CD4-positive, alpha-beta T cell treated with Interleukin-17A for 1 hour (primary cell): ENCODE measurements around the gene PARP9.
"Not testable (repeated sequence)": the region's sequence is repeated elsewhere in the genome, so short reads cannot be mapped to it uniquely, and the experiment has no call there.

Source experiments
- DNase-seq: peaks from one replicate; pipeline ENCODE4 v3.0.0-alpha.2; 2020

Gene PARP9

DNA sequence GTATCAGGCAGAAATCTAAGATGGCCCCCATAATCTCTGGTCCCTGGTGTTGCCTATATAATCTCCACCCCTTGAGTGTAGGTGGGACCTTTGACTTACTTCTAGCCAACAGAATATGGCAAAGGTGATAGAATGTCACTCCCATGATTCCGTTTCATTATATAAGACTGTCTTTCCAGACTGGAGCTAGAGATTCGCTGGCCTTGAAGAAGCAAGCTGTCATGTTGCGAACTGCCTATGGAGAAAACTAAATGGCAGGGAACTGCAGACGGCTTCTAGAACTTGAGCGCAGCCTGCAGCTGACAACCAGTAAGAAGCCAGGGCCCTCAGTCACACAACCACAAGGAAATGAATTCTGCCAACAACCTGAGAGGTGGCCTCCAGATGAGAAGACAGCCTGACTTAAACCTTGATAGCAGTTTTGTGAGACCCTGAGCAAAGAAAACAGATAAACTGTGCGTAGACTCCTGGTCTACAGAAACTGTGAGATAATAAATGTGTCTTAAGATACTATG lies 47.2 kb downstream of the PARP9 start:
- DNase-seq: no peak

DNA sequence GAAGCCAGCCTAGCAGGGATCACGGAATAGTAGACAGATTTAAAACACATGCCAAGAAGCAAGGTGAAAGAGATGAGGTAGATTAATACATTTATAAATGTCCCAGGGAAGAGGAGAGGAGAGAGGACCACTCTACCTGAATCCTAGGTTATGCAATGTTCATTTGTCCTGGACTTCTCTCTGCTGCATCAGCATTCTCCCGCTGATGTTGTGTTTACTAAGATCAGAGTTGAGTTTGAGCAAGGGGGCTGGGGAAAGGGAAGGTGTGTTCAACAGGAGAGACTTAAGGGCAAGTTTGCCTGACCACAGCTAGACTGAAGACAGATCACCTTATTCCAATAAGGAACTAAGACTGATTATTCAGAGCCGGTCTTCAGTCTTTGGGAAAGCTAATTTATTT lies 48.2 kb downstream of the PARP9 start:
- DNase-seq: no peak

DNA sequence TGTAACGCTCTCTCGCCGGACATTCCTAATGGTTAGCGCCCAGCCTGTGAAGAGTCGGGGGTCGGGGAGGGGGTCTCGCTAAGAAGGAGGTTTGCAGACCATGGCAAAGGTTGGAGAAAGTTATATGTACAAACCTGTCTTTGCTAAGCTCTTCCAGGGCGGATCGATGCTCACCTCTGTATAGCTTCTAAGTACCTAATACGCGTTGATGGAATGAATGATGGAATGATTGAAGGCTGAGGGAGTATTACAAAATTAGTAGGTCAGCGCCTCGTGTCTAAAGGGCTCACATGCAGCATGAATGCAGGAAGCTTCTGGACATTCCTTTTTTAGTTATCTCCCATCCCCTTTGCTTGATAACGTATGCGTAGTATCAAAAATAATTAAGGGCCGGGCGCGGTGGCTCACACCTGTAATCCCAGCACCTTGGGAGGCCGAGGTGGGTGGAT lies 49.1 kb downstream of the PARP9 start:
- DNase-seq: no peak

DNA sequence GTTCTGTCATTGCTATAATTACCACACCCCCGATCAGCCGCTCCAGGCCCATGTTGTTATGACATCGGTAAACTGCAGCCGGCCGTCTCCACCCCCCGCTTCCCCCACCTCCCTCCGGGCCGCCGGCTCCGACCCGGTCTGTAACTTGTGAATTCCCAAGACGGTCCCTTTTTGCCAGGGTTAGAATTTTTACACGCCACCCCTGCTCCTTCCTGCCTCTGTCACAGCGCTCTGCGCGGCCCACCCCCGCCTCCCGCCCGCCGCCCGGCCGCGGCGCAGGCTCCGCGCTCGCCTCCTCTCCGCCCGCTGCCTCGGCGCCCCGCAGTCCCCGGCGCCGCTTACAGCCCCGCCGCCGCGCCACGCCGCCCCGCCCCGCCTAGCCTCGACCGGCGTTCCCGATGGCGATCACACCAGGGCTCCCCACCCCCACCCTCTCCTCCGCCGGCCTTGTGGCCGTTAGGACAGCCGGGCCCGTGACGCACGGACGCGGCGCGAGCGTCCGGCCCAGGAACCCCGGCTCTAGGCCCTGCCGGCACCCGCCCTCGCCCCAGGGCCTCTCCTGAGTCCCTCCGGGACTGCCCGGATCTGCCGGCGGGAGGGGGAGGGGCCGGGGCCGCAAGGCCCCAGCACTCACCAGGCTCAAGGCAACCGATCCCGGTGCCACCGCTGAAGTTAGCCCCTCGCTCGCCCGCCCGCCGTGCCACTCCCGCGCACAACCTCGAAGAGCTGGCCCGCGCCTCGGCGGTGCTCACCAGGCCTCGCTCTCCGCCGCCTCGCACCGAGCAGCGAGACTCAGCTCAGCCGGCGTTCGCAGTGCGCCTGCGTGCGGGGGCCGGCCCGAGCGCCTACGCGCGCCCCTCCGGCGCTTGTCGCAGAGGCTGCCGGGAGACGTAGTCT lies 49.7 kb downstream of the PARP9 start, which contains the start of gene KPNA1:
TSS of gene KPNA1 (minus strand) at position 817 of the 897 bp plus-strand sequence. CDS start 18,374 bp downstream, outside the sequence.
- DNase-seq: peak; percentile 88

DNA sequence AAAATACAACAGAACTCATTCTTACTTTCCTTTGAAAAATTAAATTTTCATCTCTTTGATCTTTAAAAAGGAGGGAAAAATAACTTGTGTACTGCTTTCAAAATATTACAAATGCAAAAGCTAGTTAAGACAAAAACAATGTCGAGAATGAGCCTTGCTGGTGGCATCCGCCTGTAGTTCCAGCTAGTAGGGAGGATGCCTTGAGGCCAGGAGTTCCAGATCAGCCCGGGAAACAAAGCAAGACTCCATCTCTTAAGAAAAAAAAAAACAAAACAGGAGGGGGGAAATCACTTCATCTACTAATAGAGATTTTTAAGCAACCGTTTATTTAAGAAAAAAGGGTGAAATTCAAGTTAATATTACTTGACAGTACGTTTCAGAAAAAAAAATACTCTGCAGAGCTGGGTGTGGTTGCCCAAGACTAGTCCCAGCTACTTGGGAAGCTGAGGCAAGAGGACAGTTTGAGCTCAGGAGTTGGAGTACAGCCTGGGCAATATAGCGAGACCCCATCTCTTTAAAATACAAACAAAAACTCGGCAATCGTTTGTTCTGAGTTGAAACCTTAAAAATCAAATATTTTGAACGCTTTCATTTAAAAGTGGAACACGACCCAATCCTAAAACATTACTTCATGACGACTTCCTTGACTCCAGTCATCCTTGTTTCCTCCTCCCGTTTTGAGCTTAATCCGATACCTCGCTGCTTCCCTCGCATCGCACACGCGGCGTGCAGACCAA lies 50.5 kb downstream of the PARP9 start:
- no peak for DNase-seq

DNA sequence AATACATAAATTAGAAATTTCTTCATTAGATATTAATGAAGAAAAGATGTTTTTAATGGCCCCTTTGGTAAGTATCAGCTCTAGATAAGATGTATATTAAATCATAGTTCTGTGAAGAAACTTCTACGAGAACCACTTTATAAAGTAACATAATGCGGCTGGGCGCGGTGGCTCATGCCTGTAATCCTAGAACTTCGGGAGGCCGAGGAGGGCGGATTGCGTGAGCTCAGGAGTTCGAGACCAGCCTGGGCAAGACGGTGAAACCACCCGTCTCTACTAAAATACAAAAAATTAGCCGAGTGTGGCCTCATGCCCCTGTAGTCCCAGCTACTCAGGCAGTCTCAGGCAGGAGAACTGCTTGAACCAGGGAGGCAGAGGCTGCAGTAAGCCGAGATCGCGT lies 51.8 kb downstream of the PARP9 start:
- DNase-seq: no peak

DNA sequence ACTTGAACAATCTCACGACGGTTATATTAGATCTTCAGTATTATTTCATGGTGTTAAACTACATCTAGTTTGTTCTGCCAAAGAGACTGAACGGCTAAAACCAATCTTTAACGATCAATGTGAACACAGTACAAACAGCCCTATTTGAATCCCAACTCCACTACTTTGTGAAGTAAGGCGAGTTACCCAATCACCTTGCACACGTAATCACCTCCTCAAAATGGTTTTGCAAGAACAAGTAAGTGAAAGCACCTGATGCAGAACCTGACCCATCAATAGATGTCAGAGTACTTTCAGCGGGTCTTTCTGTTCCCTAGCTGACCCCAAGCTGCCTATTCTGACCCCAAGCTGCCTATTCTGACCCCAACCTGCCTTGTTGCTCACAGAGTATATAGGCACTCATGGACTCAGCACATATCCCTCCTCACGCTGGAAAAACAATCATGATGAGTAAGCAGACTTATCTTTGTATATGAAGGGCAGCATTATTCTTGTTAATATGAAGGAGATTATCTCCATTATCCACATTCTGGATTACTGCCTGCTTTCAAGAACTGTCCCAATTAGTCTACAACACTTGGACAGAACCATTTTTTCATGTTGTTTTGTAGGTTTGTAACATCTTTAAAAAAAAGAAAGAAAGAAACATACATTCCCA lies 53.1 kb downstream of the PARP9 start:
- no peak for DNase-seq

DNA sequence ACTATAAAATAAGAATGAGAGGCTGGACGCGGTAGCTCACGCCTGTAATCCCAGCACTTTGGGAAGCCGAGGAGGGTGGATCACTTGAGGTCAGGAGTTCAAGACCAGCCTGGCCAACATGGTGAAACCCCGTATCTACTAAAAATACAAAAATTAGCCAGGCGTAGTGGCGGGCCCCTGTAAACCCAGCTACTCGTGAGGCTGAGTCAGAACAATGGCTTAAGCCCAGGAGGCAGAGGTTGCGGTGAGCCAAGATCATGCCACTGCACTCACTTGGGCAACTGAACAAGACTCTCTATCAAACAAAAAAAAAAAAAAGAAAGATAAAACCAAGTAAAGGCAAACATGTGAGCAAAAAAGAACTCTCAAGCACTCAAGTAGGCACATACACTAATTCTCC lies 55.2 kb downstream of the PARP9 start:
- not testable (repeated sequence) for DNase-seq

DNA sequence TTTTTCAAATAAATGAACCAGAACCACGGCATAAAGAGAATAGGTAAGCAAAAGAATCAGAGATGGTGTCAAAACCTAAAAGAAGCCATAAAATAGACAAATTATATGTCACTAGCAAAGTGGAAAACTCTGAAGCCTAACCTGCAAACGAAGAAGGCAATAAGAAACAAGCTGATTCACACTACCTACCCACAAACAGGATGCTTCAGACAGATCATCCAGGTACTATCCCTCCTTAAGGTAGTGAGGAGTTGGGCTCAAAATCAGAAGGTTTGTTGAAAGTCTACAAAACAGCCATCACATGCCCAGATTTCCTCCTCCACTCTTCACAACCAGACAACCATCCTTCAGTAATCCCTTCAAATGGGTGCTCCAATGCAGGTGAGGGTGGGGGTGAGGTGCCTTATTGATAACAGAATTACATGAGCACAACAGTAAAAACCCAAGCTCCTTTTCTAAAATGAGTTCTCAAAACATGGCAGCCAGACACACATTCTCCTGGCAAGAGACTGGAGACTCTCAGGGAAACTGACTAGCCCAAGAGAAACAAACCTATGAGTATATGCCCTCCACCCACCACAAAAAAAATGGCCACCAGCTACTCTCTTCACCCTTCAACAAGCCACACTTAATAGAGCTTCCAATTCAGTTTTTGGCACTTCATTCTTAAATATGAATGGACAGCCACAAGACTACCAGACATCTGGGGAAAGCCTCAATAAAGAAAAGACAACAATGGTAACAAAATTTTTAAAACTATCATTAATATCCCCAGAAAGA lies 55.8 kb downstream of the PARP9 start:
- no peak for DNase-seq

DNA sequence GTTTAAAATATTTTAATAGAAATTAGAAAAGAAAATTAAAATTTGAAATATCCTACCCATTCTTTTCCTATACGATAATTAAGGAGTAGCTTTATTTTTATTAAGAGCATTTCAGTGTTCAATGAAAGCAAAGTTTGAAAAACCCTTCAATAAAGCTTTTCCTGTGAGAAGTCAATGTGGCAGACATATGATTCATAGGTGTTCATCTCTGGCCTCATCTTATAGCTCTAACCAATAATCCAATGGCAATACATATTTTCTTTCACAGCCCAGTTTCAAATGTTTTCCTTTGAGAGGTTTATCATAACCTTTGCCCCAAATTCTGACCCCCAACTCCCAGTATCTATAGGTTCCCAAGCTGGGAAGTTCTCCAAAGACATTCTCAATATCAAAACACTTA lies 57.6 kb downstream of the PARP9 start:
- DNase-seq: no peak

DNA sequence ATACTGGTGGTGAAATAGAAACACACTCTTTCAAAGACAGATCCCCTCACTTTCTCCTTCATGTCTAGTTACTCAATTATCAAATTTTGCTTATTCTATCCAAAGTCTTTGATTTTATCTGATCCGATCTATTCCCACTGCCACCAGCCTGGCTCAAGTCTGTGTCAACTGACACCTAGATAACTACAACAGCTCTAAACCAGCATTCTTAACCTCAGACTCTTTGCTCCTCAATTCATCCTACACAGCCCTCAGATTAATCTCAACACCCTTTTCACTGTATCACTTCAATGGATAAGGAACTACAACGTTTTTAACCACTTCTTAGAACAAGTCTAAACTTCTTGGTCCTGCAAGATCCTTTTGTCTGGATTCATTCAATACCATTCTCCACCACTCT lies 58.4 kb downstream of the PARP9 start:
- DNase-seq: no peak

DNA sequence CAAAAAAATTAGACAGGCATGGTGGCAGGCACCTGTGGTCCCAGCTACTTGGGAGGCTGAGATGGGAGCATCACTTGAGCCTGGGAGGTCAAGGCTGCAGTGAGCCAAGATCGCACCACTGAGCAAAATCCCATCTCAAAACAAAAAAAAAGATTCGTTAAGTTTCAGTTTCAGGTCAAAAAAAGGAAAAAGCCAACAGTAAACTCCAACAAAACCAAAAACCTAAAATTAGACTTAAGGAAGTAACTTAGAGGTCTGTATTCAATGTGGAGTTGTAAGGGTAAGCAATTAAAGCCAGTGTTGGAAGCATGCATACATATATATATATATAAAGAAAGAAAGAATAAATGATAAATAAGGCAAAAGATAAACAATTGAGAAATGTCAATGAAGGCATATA lies 61.2 kb downstream of the PARP9 start:
- no peak for DNase-seq

DNA sequence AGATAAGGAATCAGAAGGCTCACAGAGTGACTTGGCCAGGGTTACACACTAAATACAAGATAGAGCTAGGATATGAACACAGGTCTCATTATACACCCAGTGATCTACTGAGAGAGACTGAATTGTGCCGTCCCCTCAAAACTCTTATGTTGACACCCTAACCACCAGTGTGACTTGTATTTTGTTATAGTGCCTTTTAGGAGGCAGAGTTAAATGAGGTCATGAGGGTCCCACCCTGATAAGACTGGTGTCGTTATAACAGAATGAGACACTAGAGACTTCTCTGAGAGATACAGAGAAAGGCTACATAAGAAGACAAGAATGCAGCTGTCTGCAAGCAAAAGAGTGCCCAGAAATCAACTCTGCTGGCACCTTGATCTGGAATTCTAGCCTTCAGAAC lies 62.0 kb downstream of the PARP9 start:
- no peak for DNase-seq

DNA sequence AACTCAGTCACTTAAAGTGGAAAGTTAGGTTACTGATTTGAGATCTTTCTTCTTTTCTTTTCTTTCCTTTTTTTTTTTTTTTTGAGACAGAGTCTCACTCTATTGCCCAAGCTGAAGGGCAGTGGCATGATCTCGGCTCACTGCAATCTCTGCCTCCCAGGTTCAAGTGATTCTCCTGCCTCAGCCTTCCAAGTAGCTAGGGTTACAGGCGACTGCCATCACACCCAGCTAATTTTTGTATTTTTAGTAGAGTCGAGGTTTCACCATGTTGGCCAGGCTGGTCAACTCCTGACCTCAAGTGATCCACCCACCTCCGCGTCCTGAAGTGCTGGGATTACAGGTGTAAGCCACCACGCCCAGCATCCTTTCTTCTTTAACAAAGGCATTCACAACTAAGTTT lies 63.1 kb downstream of the PARP9 start:
- DNase-seq: not testable (repeated sequence)

DNA sequence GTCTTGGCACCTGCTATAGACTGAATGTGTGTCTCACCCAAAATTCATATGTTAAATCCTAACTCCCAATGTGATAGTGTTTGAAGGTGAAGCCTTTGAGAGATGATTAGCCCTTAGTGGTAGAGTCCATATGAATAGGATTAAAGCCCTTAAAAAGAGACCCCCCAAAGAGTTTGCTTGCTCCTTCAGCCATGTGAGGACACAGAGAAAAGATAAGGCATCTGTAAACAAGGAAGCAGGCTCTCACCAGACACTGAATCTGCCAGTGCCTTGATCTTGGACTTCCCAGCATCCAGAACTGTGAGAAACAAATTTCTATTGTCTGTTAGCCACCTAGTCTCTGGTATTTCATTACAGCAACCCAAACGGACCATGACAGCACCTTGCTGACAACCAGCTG lies 65.9 kb downstream of the PARP9 start:
- DNase-seq: no peak

DNA sequence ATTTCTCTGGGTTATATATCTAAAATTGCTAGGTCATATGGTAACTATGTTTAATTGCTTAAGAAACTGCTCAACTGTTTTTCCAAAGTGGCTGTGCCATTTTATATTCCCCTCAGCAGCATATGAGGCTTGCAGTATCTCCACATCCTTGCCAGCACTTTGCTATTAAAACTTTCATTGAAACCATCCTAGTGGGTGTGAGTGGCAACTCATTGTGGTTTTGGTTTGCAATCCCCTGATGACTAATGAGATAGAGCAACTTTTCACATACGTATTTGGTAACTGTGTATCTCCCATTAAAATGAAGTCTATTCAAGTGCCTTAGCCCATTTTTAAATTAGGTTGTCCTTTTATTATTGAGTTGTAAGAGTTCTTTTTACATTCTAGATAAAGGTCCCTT lies 66.7 kb downstream of the PARP9 start:
- DNase-seq: peak; percentile 56

DNA sequence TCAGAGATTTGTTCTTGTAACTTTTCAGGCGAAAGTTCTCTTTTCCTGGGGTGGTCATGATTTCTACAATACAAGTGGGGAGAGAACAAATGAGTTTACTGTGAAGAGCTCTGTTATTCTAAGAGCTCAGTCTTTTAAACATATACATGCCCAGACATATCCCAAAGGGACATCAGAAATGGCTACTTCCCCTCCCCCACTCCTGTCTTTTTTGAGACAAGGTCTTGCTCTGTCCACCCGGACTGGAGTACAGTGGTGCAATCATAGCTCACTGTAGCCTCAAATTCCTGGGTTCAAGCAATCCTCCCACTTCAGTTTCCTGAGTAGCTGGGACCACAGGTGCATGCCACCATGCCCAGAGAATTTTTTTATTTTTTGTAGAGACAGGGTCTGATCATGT lies 67.6 kb downstream of the PARP9 start:
- no peak for DNase-seq

DNA sequence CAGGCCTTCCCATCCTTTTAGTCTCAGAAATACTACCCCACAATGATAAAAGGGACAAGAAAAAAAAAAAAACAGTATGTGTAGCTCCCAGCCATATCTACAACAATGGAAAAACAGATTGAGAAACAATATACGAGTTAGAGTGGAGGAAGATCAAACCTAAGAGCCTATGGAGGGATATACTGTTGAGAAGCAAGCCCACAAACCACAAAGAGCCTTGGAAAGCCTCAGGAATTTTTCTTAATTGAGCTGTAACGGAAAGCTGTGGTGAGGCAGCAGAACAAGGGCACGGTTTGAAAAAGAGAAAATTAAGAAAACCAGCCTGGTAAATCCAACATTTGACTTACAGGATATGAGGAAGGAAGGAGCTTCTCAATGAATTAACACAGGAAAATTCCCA lies 70.8 kb downstream of the PARP9 start:
- DNase-seq: no peak

DNA sequence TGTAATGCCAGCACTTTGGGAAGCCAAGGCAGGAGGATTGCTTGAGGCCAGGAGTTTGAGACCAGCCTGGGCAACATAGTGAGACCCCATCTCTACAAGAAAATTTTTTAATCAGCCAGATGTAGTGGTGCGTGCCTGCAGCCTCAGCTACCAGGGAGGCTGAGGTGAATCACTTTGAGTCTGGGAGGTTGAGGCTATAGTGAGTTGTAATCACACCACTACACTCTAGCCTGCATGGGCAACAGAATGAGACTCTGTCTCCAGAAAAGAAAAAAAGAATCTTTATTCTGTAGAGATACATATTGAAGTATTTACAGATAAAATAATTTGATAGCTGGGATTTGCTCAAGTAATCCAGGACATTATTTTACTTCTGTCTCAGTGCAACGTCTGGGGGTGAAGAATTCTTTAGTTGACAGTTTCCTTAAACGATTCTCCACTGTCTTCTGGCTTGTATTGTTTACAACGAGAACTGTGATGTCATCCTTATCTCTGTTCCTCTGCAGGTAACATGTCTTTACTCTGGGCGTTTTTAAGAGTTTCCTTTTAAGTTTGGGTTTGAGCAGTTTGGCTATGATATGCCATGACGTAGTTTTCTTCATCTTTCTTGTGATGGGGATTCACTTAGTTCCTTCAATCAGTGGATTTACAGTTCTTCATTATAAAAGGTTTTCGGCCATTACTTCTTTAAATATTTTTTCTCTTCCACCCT lies 75.7 kb downstream of the PARP9 start:
- DNase-seq: no peak

DNA sequence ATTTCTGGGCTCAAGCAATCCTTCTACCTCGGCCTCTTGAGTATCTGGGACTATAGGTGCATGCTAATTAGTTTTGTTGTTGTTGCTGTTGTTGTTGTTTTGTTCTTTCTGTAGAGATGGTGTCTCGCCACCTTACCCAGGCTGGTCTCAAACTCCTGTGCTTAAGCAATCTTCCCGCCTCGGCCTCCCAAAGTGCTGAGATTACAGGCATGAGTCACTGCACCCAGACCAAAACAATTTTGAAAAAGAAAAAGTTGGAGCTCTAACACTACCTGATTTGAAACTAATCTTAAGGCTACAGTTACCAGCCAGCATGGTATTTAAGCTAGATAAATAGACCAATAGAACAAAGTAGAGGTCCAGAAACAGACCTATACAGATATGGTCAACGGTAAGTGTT lies 79.1 kb downstream of the PARP9 start:
- no peak for DNase-seq

DNA sequence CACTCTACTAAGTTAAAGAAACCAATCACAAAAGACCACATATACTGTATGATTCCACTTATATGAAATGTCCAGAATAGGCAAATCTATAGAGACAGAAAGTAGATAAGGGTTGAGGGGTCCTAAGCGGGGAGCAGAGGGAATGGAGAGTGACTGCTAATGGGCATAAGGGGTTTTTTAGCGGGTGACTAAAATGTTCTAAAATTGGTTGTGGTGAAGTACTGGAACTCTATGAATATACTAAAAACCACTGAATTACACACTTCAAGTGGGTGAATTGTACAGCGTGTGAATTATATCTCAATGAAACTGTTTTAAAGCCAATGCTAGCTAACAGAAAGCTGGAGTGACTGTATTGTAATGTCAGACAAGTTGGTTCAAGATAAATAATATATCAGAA lies 82.7 kb downstream of the PARP9 start:
- DNase-seq: no peak
